IMR-90 (cell line): ENCODE results near the gene OR2T2. TPM values are rescaled to one million over a fixed set of nuclear protein-coding genes. Genes with fewer than 3 reads are reported as not detected.
"Not testable (repeated sequence)": the region's sequence is repeated elsewhere in the genome, so short reads cannot be mapped to it uniquely, and the experiment has no call there.

Experiments
- ATAC-seq: fragments of 200-7000 bp; cut with Tn5 transposase; 2 replicates; pipeline ENCODE4 v1.9.1; 2020; ENCODE audit warnings: low read depth, mild to moderate bottlenecking, moderate library complexity
- BruUV-seq: library from RNA; stranded (reverse); fragments of 400-500 nt; replicated peaks from 2 replicates; lab custom pipeline; 2021; lab: Mats Ljungman, UMichigan
- CTCF ChIA-PET: fragments of 300-600 bp; formaldehyde crosslinking; extraction: SDS; loops from one replicate; lab custom pipeline; 2021; ENCODE audit warnings: antibody characterized with exemption; lab: Yijun Ruan, JAX
- POLR2A ChIA-PET: fragments of 300-600 bp; sonication (Branson Sonifier 250); formaldehyde crosslinking; loops from one replicate; lab custom pipeline; 2022; ENCODE audit warnings: antibody characterized with exemption; ENCODE audit not compliant: unreplicated experiment; lab: Charles Lee
- DNase-seq: peaks from one replicate; pipeline ENCODE4 v3.0.0; 2013
- H2AFZ ChIP-seq: replicated peaks from 2 replicates; pipeline ENCODE3; 2013; ENCODE audit warnings: low read length, mild to moderate bottlenecking; ENCODE audit not compliant: poor library complexity
- H2AK5ac ChIP-seq: 2 replicates; pipeline ENCODE4 v1.6.1; 2013; ENCODE audit warnings: low read depth, low read length, inconsistent platforms
- H2AK9ac ChIP-seq: replicated peaks from 2 replicates; pipeline ENCODE3; 2013; ENCODE audit warnings: mild to moderate bottlenecking, low read depth, low read length, moderate library complexity; ENCODE audit not compliant: poor library complexity
- H2BK120ac ChIP-seq: 2 replicates; pipeline ENCODE4 v1.6.1; 2013; ENCODE audit warnings: low read depth, low read length, inconsistent platforms
- H2BK15ac ChIP-seq: 3 replicates; pipeline ENCODE4 v1.6.1; 2013; ENCODE audit warnings: low read depth, low read length, inconsistent platforms
- H2BK20ac ChIP-seq: 2 replicates; pipeline ENCODE4 v1.6.1; 2013; ENCODE audit warnings: low read depth, mild to moderate bottlenecking, inconsistent platforms, low read length, moderate library complexity
- H2BK5ac ChIP-seq: 2 replicates; pipeline ENCODE4 v1.6.1; 2013; ENCODE audit warnings: mild to moderate bottlenecking, low read depth, low read length, inconsistent platforms; ENCODE audit not compliant: poor library complexity, severe bottlenecking
- H3K14ac ChIP-seq: replicated peaks from 2 replicates; pipeline ENCODE4 v1.6.1; 2013; ENCODE audit warnings: low read depth, low read length, inconsistent platforms
- H3K18ac ChIP-seq: 2 replicates; pipeline ENCODE4 v1.6.1; 2013; ENCODE audit warnings: low read depth, low read length, control low read depth
- H3K23ac ChIP-seq: 2 replicates; pipeline ENCODE4 v1.6.1; 2013; ENCODE audit warnings: low read depth, low read length, inconsistent platforms
- H3K27ac ChIP-seq: 2 replicates; pipeline ENCODE4 v1.5.1; 2013; ENCODE audit warnings: mild to moderate bottlenecking, control low read depth, low read length; ENCODE audit not compliant: insufficient read depth
- H3K27me3 ChIP-seq: 2 replicates; pipeline ENCODE4 v1.6.1; 2013; ENCODE audit warnings: low read length; ENCODE audit not compliant: control insufficient read depth, insufficient read depth
- H3K36me3 ChIP-seq: 2 replicates; pipeline ENCODE4 v1.6.1; 2013; ENCODE audit warnings: low read length, mixed read lengths; ENCODE audit not compliant: control insufficient read depth, insufficient read depth
- H3K4ac ChIP-seq: 2 replicates; pipeline ENCODE4 v1.6.1; 2013; ENCODE audit warnings: low read depth, low read length, inconsistent platforms
- H3K4me1 ChIP-seq: 2 replicates; pipeline ENCODE4 v1.6.1; 2013; ENCODE audit warnings: low read length, mixed read lengths; ENCODE audit not compliant: control insufficient read depth, insufficient read depth
- H3K4me2 ChIP-seq: 2 replicates; pipeline ENCODE4 v1.6.1; 2013; ENCODE audit warnings: low read depth, mild to moderate bottlenecking, control low read depth, low read length, moderate library complexity
- H3K4me3 ChIP-seq: 2 replicates; pipeline ENCODE4 v1.5.1; 2013; ENCODE audit warnings: low read depth, mild to moderate bottlenecking, control low read depth, low read length, moderate library complexity; ENCODE audit not compliant: insufficient read depth
- H3K56ac ChIP-seq: 2 replicates; pipeline ENCODE4 v1.6.1; 2013; ENCODE audit warnings: low read length, inconsistent platforms; ENCODE audit not compliant: insufficient read depth; ENCODE audit errors: extremely low read depth
- H3K79me1 ChIP-seq, 2 experiments: 2 replicates each; pipeline ENCODE4 v1.6.1; 2013; ENCODE audit warnings: low read length in 2 of 2, inconsistent platforms in 1 of 2, low read depth in 1 of 2
- H3K9ac ChIP-seq: 2 replicates; pipeline ENCODE4 v1.6.1; 2013; ENCODE audit warnings: low read depth, low read length, control low read depth
- H3K9me1 ChIP-seq: 2 replicates; pipeline ENCODE4 v1.6.1; 2013; ENCODE audit warnings: low read length, inconsistent platforms; ENCODE audit not compliant: insufficient read depth
- H3K9me3 ChIP-seq: 2 replicates; pipeline ENCODE4 v1.6.1; 2013; ENCODE audit warnings: low read length; ENCODE audit not compliant: control insufficient read depth, insufficient read depth
- H4K20me1 ChIP-seq: 2 replicates; pipeline ENCODE4 v1.6.1; 2013; ENCODE audit warnings: low read length, inconsistent platforms; ENCODE audit not compliant: insufficient read depth
- H4K5ac ChIP-seq: 2 replicates; pipeline ENCODE4 v1.6.1; 2013; ENCODE audit warnings: mild to moderate bottlenecking, low read depth, low read length, control low read depth
- H4K8ac ChIP-seq, 2 experiments: 2 replicates each; pipeline ENCODE4 v1.6.1; 2013; ENCODE audit warnings: low read depth in 2 of 2, low read length in 2 of 2, control low read depth in 1 of 2, inconsistent platforms in 1 of 2
- H4K91ac ChIP-seq: 2 replicates; pipeline ENCODE4 v1.6.1; 2013; ENCODE audit warnings: low read depth, low read length, inconsistent platforms; ENCODE audit not compliant: insufficient read depth
- WGBS, 2 experiments: methylation state at CpG; one replicate each; pipeline versions ENCODE4 v1.1.5 to v1.1.7; 2013; ENCODE audit warnings: missing lambda C conversion rate in 2 of 2; ENCODE audit not compliant: insufficient read length in 1 of 2; ENCODE audit errors: extremely low coverage in 2 of 2; 5-methylcytosine and 5-hydroxymethylcytosine counted together
- dilution Hi-C: fragments of 300-500 bp; cut with HindIII; formaldehyde crosslinking; loops from one replicate; pipeline ENCODE4 v1.14.3; 2018; ENCODE audit warnings: low sequenced_read_pairs; ENCODE audit not compliant: unreplicated experiment
- in situ Hi-C: fragments of 300-500 bp; cut with MboI; formaldehyde crosslinking; loops from 3 replicates; pipeline ENCODE4 v1.14.3; 2019; ENCODE audit warnings: low sequenced_read_pairs, inconsistent platforms, mixed read lengths
- intact Hi-C: fragments of 100-400 bp; cut with micrococcal nuclease; formaldehyde crosslinking; loops from 2 replicates; pipeline ENCODE4 v1.10.0; 2022
- polyA plus RNA-seq, 3 experiments: library from polyadenylated mRNA; depleted of rRNA; stranded (reverse); fragments of >200 nt; gene quantifications; 2 replicates each; pipeline ENCODE4 v1.2.3, GENCODE V29; 2012; ENCODE audit warnings: low replicate concordance in 1 of 3
- total RNA-seq: library from RNA; depleted of rRNA; stranded (reverse); fragments of >200 nt; gene quantifications from 2 replicates; pipeline ENCODE4 v1.2.3, GENCODE V29; 2012

Gene OR2T2
- total and polyA plus RNA-seq, 2 of the 4 experiments (the other 2 are of a cell fraction) = not detected

DNA sequence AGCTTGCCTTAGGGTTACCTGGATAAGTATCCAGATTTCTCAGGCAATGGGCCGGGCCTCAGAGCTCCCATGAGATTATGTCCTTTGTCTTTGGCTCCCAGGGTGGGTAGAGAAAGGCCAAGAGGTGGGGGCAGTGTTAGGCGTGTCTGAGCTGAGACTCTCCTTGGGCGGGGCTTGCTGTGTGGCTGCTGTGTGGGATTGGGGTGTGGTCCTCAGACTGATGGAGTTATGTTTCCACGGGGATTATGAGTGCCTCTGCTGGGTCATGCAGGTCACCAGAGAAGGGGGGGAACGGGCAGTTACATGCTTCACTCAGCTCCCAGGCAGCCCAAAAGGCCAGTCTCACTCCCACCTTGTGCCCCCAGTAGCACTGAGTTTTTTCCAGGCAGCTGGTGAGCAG, 51.2 kb downstream of the OR2T2 start:
- H3K9me3 ChIP-seq, H3K18ac ChIP-seq, H4K8ac ChIP-seq, H2BK120ac ChIP-seq, H2BK20ac ChIP-seq, H3K4me3 ChIP-seq, H2AK9ac ChIP-seq, BruUV-seq, H3K9me1 ChIP-seq, H2AK5ac ChIP-seq, H4K20me1 ChIP-seq, H3K9ac ChIP-seq, H2AFZ ChIP-seq, H4K91ac ChIP-seq, H3K79me1 ChIP-seq, H2BK5ac ChIP-seq, H2BK15ac ChIP-seq, H3K4me2 ChIP-seq, ATAC-seq, H4K5ac ChIP-seq, CTCF ChIA-PET, H3K23ac ChIP-seq, in situ Hi-C loops, H3K14ac ChIP-seq, H3K56ac ChIP-seq, H3K4ac ChIP-seq, POLR2A ChIA-PET, dilution Hi-C loops, H3K4me1 ChIP-seq, intact Hi-C loops, H3K27ac ChIP-seq, DNase-seq, H3K27me3 ChIP-seq, H3K36me3 ChIP-seq: not testable (repeated sequence)
- no CpG with 5 or more reads among the region's 5 CpGs for WGBS, 2 experiments

DNA sequence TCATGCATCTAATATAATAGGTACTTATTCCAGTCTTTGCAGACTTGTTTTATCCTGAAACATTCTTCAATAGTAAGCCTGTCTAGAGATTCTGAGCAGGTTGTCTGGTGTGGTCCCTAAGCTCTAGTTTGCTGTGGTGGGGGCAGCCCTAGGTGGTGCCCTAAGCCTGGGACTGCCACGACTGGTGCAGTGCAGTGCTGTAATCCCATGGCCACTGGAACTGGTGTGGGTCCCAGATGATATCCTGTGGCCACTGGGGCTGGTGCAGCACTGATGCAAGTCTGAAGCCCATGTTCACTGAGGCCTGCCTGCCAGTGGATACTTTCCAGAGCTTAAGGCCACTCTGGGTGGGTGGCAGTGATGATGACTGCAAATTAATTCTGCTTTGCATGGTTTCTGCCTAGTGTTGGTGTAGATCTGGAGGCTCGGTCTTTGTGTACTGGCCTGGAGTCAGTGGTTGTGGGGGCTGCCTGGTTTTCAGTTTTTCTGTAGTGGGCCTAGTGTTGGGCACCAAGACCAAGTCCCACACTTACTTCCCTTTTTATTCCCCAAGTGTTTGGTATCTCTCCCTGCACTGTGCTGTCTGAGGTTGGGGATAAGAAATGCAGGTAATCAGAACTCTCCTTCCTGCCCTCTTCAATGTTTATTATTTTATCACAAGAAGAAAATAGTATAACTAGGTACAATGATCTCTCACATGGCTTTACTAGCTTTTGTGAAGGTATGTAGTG, 55.0 kb downstream of the OR2T2 start:
- H3K4ac ChIP-seq, ATAC-seq, dilution Hi-C loops, H3K79me1 ChIP-seq, H3K9me1 ChIP-seq, BruUV-seq, H3K18ac ChIP-seq, H3K14ac ChIP-seq, H3K9ac ChIP-seq, H3K4me1 ChIP-seq, H3K9me3 ChIP-seq, H2BK15ac ChIP-seq, H2AK9ac ChIP-seq, intact Hi-C loops, H2BK120ac ChIP-seq, H3K27ac ChIP-seq, H2AK5ac ChIP-seq, H4K8ac ChIP-seq, H2AFZ ChIP-seq, H4K20me1 ChIP-seq, H2BK5ac ChIP-seq, H3K23ac ChIP-seq, H3K56ac ChIP-seq, POLR2A ChIA-PET, in situ Hi-C loops, H4K5ac ChIP-seq, H3K4me3 ChIP-seq, CTCF ChIA-PET, H4K91ac ChIP-seq, H2BK20ac ChIP-seq, H3K36me3 ChIP-seq, H3K4me2 ChIP-seq, DNase-seq, H3K27me3 ChIP-seq: not testable (repeated sequence)
- WGBS, 2 experiments = no CpG with 5 or more reads among the region's 2 CpGs
